ENCODE results near the gene PNPT1.

DNA sequence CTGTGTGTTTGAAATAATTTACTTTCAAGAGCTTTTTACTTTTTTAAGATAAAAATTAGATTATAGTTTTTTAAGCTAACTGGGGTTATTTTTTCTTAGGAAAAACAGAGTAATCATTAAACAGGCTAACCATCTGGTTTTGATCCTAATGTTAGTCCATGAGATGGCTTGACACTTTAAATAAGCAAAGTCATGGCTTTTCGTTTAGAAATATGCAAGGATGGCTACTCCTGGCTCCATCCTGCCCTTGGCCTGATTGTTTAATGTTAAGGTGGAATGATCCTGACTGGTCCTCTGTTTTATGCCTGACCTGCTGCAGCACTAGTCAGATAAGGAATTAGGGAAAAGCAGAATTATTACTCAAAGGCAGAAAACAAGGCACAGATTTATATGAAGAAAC, 39.7 kb upstream of the PNPT1 start:
- TF ChIP-seq EZH2 (IDR thresholded peaks at IDR 0.05) (no peak), POLR2AphosphoS5 (IDR thresholded peaks at IDR 0.05; ENCODE audit: borderline replicate concordance, low read depth, low read length) (no peak)
